Measurements from ENCODE around the gene CTAG1A. TPM values are rescaled to one million over a fixed set of nuclear protein-coding genes. Genes with fewer than 3 reads are reported as not detected.

Gene CTAG1A
- total RNA-seq, 1 experiment from 2014 or later, result not detected

DNA sequence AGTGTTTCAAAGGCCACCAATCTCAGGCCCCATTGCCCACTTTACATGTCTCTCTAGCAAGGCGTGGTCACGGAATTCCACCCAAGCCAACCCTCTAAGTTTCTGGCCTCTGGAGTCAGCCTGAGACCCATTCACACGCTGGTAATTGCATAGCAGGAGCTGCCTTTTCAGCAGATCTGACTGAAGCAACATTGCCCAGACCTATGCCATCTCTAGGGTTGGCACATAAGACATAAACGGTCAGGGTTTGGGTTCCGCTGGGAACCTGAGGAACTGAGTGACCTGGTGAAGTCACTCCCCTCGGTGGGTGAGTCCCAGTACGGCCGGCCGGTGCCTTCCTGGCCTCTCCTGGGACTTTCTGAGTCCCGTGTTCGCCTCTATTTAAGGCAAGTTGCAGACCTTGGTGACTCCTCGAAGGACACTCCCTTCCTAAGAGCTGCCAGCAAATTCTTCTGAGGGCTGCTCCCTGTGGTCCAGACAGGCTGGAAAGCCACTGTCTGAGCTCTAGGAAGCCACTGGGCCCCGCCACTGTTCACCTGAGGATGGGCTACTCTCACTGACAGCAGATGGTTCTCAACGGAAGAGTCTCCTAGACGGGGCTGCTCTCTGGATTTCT, 15.9 kb downstream of the CTAG1A start:
- no peak for DNase-seq
- CTCF ChIA-PET, result no interaction called here
- no peak overlapping the region for H3K4me3 Mint-ChIP-seq (ENCODE audit: low read depth, unreplicated experiment)
- H3K4me1 Mint-ChIP-seq (ENCODE audit: low read depth, unreplicated experiment), result peaks cover 14% of the 10 kb centered on the region
- BruUV-seq (replicated peaks), result no TSS peak
- peaks cover 2% of the 10 kb centered on the region for H3K9me3 Mint-ChIP-seq (ENCODE audit: low read depth, unreplicated experiment)
- intact Hi-C loops (cut with micrococcal nuclease; ENCODE audit: unreplicated experiment), result no loop called here
- no peak overlapping the region for H3K27ac Mint-ChIP-seq (ENCODE audit: unreplicated experiment)
- H3K27me3 Mint-ChIP-seq (ENCODE audit: unreplicated experiment), result peaks cover 3% of the 10 kb centered on the region
- TF ChIP-seq, protein P1, sequence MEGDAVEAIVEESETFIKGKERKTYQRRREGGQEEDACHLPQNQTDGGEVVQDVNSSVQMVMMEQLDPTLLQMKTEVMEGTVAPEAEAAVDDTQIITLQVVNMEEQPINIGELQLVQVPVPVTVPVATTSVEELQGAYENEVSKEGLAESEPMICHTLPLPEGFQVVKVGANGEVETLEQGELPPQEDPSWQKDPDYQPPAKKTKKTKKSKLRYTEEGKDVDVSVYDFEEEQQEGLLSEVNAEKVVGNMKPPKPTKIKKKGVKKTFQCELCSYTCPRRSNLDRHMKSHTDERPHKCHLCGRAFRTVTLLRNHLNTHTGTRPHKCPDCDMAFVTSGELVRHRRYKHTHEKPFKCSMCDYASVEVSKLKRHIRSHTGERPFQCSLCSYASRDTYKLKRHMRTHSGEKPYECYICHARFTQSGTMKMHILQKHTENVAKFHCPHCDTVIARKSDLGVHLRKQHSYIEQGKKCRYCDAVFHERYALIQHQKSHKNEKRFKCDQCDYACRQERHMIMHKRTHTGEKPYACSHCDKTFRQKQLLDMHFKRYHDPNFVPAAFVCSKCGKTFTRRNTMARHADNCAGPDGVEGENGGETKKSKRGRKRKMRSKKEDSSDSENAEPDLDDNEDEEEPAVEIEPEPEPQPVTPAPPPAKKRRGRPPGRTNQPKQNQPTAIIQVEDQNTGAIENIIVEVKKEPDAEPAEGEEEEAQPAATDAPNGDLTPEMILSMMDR (IDR thresholded peaks at IDR 0.05; ENCODE audit: unreplicated experiment), result no peak
- H3K36me3 Mint-ChIP-seq (ENCODE audit: insufficient read depth, unreplicated experiment), result peaks cover 7% of the 10 kb centered on the region

GRCh38 chrX:154602226-154602625, 17.3 kb downstream of the CTAG1A start:
- peaks cover 2% of the 10 kb centered on the region for H3K9me3 Mint-ChIP-seq (ENCODE audit: low read depth, unreplicated experiment)
- CTCF ChIA-PET, result no interaction called here
- no peak for DNase-seq
- no TSS peak for BruUV-seq (replicated peaks)
- peaks cover 7% of the 10 kb centered on the region for H3K36me3 Mint-ChIP-seq (ENCODE audit: insufficient read depth, unreplicated experiment)
- no peak overlapping the region for H3K4me3 Mint-ChIP-seq (ENCODE audit: low read depth, unreplicated experiment)
- intact Hi-C loops (cut with micrococcal nuclease; ENCODE audit: unreplicated experiment), result no loop called here
- no peaks in the 10 kb centered on the region for H3K27me3 Mint-ChIP-seq (ENCODE audit: unreplicated experiment)
- H3K27ac Mint-ChIP-seq (ENCODE audit: unreplicated experiment), result no peak overlapping the region
- H3K4me1 Mint-ChIP-seq (ENCODE audit: low read depth, unreplicated experiment), result peaks cover 25% of the 10 kb centered on the region
- TF ChIP-seq, protein P1 (IDR thresholded peaks at IDR 0.05; ENCODE audit: unreplicated experiment), result no peak

- peaks cover 25% of the 10 kb centered on the region for H3K4me1 Mint-ChIP-seq (ENCODE audit: low read depth, unreplicated experiment)
- DNase-seq, result no peak
- no peaks in the 10 kb centered on the region for H3K27me3 Mint-ChIP-seq (ENCODE audit: unreplicated experiment)
- H3K36me3 Mint-ChIP-seq (ENCODE audit: insufficient read depth, unreplicated experiment), result peaks cover 2% of the 10 kb centered on the region
- TF ChIP-seq, protein P1 (IDR thresholded peaks at IDR 0.05; ENCODE audit: unreplicated experiment), result no peak
- no peak overlapping the region for H3K27ac Mint-ChIP-seq (ENCODE audit: unreplicated experiment)
- intact Hi-C loops (cut with micrococcal nuclease; ENCODE audit: unreplicated experiment), result no loop called here
- BruUV-seq (replicated peaks), result no TSS peak
- H3K9me3 Mint-ChIP-seq (ENCODE audit: low read depth, unreplicated experiment), result no peaks in the 10 kb centered on the region
- H3K4me3 Mint-ChIP-seq (ENCODE audit: low read depth, unreplicated experiment), result no peak overlapping the region
- CTCF ChIA-PET, result no interaction called here
Measured at GRCh38 chrX:154602766-154603437, 18.0 kb downstream of the CTAG1A start.

- CTCF ChIA-PET, result interaction anchor here (0.6 kb wide), 1 partner anchor 179 kb away, joined by 8 read pairs; no protein-coding TSS in a partner anchor
Measured at GRCh38 chrX:154603438-154604430, 18.8 kb downstream of the CTAG1A start.

More at GRCh38 chrX:154603438-154604430, 18.8 kb downstream of the CTAG1A start:
- no peak overlapping the region for H3K4me3 Mint-ChIP-seq (ENCODE audit: low read depth, unreplicated experiment)
- no peak overlapping the region for H3K27ac Mint-ChIP-seq (ENCODE audit: unreplicated experiment)
- H3K36me3 Mint-ChIP-seq (ENCODE audit: insufficient read depth, unreplicated experiment), result no peaks in the 10 kb centered on the region
- peak; percentile 55 for DNase-seq
- H3K4me1 Mint-ChIP-seq (ENCODE audit: low read depth, unreplicated experiment), result peaks cover 25% of the 10 kb centered on the region
- intact Hi-C loops (cut with micrococcal nuclease; ENCODE audit: unreplicated experiment), result no loop called here
- no peaks in the 10 kb centered on the region for H3K9me3 Mint-ChIP-seq (ENCODE audit: low read depth, unreplicated experiment)
- BruUV-seq (replicated peaks), result no TSS peak
- TF ChIP-seq, protein P1 (IDR thresholded peaks at IDR 0.05; ENCODE audit: unreplicated experiment), result no peak
- H3K27me3 Mint-ChIP-seq (ENCODE audit: unreplicated experiment), result no peaks in the 10 kb centered on the region

All from Calu3 (cell line).